HG03439 (cell line): ENCODE measurements around the gene CUEDC2.

Experiments used
- ATAC-seq: cut with Tn5 transposase; IDR thresholded peaks from one replicate; pipeline ENCODE4 v1.9.1; 2021; ENCODE audit warnings: mild to moderate bottlenecking, moderate library complexity; ENCODE audit not compliant: unreplicated experiment

CUEDC2 gene

DNA sequence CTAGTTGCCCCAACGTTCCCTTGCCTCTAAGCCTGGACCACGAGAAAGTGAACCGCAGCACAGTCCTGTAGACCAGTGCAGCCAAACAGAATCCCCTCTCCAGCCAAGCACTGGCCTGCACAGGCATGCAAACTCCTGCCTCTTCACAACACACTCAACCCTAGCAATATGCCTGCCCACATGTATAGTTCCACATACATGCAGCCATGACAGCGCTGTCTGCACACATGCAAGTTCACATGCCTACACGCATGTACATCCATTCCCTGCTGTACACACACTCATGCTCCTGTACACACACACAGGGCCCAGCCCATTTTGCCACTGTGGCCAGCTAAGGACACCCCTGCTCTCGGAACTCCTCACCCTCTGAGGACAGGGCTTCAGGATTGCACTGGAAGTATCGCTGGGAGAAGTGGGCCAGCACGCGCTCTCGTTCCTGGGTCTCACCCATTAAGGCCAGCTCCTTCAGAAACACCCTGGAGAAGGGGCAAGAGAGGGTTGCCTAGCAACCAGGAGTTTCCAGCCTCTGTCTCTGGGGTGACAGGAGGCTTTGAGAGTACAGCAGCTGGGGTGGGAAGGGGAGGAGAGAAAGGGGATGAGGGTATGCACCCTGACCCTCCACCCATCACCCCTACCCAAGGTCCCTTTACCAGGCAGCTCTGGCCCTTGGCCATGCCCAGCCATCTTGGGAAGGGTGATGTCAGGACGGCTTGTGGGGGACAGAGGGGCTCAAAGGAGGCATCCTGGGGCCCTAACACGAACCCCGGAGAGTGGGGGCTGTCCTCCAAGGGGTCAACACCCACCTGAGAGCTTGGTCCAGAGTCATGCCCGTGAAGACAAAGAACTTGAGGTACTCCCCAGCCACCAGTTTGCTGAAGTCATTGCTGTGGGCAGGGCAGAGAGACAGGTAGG is 20.8 kb downstream of the CUEDC2 start:
- no peak for ATAC-seq

DNA sequence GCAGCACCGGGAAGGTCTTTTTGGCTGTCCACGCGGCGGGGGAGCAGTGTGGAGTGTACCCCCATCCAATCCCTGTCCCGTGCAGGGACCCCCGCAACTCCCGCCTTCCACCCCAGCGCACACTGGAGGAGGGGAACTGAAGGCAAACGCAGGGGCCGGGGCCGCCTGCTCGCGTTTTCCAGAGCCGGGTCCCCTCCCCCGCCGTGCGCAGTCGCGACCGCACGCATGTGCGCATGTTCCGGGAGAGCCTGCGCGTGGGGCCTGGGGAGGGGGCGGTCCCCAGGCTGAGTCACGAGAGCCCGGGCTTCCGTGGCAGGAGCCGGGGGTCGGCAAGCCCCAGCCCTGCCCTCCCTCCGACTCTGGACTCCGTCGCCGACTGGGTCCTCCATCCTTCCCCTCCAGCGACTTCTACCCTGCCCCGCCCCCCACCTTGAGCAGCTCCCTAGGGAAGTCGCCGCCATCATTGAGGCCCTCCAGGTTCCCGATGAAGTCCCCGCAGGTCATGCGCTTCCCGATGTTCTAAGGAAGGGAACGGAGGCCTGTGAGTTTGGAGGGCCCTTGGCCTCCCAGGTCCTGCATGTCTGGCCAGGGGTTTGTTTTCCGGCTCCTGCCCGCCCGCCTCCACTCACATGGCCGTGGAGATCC is 21.8 kb downstream of the CUEDC2 start:
- no peak for ATAC-seq

DNA sequence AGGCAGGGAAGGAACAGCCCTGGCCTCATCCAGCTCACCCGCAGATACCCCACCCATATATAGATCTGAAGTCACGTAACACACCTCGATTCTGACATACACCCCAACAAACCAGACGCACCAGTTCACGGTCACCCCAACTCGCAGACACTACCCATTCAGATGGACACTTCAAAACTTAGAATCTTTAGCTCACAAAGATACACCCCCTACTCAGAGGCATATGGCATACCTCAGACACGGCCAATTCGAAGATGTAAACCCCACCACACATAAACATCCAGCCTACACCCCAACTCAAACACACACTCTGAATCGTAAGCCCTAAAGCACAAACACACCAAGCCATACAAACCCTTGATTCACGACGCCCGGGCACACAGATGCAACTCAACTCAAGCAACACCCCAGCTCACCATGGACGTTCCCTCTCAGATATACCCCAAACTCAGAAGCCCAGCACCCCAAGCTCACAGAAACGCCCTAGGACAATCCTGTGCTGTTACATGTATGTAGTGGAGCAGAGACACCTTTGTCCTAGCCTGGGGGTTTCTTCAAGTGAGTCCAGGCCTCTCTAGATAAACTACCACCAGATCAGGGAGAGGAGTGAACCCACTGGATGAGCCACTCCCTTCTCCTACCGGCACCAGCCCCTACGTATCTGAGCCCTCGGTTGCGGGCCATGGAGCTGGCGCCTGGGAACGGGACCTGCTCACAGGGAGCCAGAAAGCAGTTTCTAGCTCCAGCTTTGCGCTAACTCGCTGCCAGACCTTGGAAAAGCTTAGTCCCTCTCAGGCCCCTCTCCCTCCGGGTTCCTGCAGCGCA is 22.6 kb downstream of the CUEDC2 start:
- ATAC-seq = no peak

DNA sequence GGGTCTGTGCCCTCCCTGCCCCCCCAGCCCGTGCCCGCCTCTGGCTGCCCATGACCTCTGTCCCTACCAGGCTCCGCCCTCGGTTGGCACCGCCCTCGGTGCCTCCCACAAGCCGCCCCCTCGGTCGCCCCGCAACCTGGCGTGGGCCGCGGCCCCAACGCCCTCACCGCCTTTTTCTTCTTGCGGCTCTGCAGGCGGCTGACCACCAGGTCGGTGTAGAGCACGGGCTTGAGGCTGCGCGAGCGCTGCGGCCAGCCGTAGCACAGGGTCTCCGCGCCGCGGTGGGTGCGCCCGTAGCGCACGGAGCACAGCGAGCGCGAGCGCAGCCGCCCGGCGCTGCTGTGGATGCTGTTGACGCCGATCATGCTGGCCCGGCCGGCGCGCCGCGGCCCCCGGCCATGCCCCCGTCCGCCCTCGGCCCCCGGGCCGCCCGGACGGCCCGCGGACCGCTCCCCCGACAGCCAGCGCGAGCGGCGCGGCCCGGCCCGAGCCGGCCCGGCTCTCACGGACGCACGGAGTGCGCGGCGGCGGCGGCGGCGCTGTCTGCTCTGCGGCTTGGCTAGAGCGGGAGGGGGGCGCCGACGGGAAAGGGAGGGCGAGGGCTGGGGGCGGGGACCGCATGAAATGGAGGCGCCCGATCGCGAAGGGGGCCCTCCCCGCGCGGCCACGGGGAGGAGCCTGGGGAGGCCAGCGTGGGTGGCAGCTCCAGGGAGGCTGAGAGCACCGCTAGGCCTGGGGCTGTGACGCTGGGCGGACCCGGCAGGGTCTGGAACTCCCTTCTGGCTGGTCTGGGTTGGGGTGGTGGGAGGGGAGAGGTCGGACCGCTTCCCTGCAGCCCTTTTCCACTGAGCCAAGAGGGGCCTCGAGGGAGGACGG is 23.4 kb downstream of the CUEDC2 start:
- ATAC-seq = no peak

DNA sequence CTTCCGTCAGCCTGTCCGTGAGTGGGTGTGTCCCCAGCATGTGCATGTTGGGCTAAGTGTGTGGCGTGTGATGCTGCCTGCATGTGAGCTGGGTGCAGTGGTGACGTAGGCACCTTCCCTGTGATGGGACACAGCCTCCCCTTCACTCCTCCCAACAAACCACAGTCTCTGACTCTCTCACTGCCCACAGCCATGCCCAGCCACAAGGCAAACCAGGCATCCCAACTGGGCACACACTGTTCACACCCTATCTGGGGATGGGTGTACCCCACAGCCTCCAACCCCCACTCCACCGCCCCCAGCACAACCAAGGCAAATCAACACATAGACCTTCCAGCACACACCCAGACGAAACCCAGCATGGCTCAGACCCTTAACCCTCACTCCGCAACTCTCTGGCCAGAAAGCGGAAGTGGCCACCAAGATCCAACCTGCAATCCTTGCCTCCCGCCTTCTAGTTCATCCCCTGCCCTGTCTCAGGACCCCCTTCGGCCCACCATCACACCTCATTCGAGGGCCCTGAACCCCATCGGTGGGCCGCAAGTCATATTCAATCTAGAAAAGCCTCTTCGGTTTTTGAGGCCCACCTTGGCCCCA is 24.1 kb downstream of the CUEDC2 start:
- ATAC-seq = no peak

DNA sequence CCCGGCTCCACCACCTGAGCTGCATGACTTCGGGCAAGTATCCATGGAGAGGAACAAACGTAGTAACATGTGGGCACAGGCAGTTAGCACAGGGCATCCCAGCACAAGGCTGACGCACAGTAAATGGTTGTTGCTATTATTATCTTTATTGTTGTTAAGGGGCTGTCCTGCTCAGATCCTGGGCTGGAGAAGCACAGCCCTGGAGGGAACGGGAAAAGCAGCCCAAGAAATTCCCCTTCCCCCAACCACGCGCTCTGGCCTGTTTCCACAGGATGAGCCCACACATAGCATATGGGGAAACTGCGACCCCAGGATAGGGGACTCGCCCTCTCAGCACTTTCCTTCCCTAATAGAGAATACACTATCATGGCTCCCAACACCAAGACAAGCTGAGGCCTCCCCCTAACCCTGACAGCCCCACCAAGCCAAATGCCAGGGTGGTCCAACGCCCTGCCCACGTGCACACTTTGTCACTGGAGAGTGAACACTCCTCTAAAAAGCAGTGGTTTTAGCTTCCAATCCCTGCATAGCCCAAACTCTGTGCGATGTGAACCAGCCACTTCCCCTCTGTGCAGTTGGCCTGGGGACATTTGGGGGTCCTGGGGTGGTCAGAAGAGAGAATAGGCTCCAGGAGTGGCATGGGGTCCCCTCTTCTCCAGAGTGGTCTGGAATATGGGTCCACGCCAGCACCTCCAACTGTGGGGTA is 24.8 kb downstream of the CUEDC2 start:
- no peak for ATAC-seq

DNA sequence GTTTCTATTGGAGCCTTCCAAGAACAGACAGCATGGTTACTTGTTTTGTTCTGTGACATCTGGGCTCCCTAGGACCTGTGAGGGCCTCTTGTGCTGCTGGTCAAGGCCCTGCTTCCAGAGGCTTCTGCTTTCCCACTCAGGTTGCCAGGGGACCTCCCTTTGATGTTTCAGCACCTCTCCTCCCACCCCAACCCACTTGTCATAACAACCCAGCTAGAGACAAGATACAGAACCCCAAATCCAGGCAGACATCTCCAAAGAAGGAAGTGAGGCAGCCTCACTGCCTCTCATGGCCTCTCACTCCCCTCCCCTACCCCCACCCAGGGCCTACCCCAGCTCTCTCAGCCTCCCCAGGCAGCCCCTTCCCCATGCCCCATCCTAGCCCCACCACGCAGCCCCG is 25.6 kb downstream of the CUEDC2 start:
- ATAC-seq = no peak

DNA sequence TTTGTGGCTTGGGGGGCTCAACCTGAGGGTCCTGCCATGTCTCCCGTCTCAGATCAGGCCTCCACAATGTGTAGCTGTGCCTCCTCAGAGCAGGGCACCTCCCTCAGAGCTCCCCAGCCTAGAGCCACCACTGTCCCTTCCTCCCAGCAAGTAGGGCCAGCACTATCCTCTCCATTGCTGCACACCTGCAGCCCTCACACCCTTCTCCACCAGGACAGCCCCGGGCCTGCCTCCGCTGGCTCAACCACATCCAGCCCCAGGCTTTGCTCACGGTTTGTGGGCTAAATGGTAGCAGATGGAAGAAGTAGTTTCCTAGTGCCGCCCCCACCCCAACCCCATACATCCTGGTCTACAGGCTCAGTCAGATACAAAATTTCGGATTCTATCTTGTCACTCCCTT is 26.7 kb downstream of the CUEDC2 start:
- no peak for ATAC-seq

DNA sequence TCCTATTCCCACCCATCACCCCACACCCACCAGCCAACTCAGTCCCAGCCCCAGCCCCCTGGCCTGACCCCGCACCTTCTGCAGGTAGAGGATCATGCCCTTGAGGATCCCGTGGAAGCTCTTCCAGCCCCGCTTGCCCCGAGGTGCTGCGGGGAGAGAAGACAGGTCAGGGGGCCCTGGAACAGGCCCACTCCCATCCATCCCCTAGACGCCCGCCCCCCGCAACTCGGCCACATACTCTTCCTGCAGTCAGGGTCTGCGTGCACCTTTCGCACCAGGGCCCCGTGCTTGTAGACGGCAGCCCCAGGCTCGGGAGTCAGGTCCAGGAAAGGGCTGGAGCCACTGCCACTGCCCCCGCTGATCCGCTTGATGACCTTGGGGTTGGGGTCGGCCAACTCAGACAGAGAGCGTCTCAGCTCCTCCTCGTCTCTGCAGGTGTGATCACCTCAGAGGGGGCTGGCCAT is 27.2 kb downstream of the CUEDC2 start:
- ATAC-seq = no peak

DNA sequence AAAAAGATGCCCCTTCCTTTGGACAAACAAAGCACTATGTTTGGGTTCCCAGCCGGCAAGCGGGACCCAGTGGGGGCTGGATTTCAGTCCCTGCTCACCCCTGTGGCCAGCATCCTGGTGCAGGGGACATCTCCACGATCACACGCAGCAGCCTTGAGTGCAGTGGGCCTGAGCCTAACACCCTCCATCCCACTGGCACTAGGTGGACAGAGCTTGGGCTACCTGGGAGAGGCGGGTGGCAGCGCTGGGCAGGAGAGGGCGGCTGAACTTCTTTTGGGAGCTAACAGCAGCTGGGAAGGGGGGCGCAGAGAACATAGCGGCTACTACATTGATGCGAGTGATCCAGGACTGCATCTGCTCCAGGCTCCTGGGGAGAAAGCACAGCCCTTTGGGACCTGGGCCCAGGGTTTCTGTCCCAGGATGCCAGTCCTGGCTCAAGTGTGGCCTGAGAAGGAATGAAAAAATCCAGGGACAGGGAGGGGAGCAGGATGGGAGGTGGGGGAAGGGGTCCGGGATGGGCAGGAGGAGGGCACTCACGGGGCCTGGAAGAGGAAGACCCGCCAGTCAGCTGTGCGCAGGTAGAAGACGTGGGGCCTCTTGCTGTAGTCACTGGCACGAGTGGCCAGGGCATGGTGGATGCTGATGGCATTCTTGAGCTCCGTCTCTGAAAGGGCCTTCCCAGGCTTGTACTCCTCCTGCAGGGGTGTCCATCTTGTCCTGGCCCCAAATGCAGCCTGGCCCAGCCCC is 27.8 kb downstream of the CUEDC2 start:
- no peak for ATAC-seq

DNA sequence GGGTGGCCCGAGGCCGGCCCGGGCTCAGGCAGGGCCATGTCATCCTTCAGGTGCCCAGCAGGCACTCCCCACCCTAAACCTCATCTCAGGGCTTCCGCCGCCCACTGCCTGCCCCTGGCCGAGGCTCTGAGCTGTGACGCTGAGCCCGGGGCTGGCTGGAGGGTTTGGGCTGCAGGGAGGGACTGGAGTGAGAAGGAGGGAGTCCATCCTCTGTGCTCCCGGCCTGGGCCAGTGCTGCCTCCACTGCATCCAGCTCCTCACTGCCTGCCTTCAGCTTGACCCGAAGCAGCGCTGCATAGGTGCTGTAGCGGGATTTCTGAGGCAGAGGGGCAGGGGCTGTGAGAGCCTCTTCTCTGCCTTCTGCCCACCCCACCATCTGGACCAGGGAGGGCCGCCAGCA is 29.3 kb downstream of the CUEDC2 start:
- no peak for ATAC-seq

DNA sequence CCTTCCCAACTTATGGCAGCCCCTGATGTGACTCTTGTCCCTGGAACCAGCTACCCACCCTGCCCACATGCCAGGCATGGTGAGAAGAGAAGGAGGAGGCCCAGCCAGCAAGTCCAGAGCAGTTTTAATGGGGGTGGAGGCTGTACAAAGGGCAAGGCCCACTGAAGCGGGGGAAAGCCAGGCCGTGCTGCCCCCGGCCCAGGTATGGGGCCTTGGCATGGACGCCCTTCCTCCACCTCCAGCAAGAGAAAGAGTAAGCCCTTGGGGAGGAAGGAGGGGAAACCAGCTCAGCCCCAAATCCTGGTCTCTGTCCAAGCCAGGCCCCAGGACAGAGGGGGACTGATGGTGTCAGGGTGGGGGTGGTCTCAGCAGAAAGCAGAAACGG is 29.9 kb downstream of the CUEDC2 start:
- no peak for ATAC-seq

DNA sequence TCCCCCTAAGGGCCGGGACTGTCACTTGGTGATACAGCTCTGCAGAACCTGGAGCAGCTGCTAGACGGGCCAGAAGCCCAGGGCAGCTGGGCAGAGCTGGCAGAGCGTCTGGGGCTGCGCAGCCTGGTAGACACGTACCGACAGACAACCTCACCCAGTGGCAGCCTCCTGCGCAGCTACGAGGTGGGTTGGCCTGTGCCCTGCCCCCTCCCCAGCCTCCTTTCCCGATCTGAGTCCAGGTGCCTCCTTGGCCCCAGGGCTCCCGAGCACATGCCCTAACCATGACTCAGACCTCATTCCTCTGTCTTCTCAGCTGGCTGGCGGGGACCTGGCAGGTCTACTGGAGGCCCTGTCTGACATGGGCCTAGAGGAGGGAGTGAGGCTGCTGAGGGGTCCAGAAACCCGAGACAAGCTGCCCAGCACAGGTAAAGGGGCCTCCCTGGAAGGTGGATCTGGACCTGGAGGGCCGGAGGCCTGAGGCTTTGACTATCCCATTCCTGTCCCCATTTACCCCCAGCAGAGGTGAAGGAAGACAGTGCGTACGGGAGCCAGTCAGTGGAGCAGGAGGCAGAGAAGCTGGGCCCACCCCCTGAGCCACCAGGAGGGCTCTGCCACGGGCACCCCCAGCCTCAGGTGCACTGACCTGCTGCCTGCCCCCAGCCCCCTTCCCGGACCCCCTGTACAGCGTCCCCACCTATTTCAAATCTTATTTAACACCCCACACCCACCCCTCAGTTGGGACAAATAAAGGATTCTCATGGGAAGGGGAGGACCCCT is 30.5 kb downstream of the CUEDC2 start:
- ATAC-seq = no peak

DNA sequence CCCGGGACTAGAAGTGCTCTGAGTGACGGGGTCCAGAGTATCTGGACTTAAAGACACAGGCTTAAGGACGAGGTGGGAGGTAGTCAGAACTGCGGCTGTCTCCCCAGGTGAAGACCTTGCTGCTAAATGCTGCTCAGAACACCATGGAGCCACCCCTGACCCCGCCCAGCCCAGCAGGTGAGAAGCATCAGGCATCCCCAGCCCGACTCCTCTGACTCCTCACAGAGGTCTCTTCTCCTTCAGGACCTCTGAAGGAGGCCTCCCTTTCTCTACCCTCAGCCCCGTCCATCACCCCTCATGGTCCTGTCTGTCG is 31.1 kb downstream of the CUEDC2 start:
- no peak for ATAC-seq

DNA sequence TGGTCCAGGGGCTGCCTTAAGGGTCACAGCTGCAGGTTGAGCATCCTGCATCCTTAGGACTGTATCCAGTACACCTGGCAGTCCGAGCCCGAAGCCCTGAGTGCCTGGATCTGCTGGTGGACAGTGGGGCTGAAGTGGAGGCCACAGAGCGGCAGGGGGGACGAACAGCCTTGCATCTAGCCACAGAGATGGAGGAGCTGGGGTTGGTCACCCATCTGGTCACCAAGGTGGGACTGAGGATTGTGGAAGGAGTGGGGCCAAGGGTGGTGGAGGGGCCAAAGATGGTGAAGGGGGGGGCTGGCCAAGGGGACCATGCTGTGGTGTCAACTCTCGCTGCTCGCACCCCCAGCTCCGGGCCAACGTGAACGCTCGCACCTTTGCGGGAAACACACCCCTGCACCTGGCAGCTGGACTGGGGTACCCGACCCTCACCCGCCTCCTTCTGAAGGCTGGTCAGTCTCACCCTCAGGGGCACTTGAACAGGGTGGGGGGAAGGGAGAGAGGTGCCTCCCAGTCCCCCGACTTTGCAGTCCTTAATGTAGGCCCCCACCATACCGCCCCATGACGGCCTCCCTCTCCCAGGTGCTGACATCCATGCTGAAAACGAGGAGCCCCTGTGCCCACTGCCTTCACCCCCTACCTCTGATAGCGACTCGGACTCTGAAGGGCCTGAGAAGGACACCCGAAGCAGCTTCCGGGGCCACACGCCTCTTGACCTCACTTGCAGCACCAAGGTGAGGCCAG is 31.6 kb downstream of the CUEDC2 start:
- no peak for ATAC-seq

DNA sequence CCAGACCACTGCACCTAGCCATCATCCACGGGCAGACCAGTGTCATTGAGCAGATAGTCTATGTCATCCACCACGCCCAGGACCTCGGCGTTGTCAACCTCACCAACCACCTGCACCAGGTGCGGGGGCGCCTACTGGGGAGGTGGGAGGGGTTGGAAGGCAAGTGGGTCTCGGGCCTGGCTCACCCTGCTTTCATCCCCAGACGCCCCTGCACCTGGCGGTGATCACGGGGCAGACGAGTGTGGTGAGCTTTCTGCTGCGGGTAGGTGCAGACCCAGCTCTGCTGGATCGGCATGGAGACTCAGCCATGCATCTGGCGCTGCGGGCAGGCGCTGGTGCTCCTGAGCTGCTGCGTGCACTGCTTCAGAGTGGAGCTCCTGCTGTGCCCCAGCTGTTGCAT is 32.3 kb downstream of the CUEDC2 start:
- no peak for ATAC-seq

DNA sequence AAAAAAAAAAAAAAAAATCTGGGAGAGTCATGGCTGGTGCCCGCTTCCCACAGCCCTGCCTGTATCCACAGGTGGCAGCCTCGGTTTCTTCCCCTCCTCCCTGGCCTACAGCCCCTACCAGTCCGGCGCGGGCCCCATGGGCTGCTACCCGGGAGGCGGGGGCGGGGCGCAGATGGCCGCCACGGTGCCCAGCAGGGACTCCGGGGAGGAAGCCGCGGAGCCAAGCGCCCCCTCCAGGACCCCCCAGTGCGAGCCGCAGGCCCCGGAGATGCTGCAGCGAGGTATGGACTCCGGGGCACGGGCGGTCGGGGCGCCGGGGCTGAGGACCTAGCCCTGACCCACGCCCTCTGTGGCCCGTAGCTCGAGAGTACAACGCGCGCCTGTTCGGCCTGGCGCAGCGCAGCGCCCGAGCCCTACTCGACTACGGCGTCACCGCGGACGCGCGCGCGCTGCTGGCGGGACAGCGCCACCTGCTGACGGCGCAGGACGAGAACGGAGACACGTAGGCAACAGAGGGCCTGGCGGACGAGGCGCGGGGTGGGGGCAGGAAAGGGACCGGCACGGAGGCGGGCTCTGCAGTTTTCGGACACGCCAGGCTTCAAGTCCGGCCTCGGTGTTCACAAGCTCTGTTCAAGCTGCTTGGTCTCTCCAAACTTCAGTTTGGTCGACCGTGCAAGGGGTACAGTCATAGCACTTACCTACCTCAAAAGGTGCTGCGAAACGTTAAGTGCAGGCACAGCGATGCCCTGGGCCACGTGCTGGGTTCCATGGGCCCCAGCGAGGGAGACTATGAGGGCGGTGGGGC is 33.0 kb downstream of the CUEDC2 start:
- ATAC-seq = peak; percentile 35
